Activated B cell treated with CpG ODN at 0.5 μM for 24 hours (primary cell): ENCODE measurements around the gene FRAT1. TPM values are rescaled to one million over a fixed set of nuclear protein-coding genes. Genes with fewer than 3 reads are reported as not detected.

Experiments
- ATAC-seq: fragments of 200-7000 bp; cut with Tn5 transposase; one replicate; pipeline ENCODE4 v1.10.0; 2021; ENCODE audit warnings: low read depth, mild to moderate bottlenecking, moderate library complexity
- CTCF ChIA-PET: fragments of 350-600 bp; sonication (Branson Sonifier 250); formaldehyde crosslinking; loops from one replicate; lab custom pipeline; 2021; ENCODE audit warnings: antibody characterized with exemption; lab: Charles Lee
- POLR2A ChIA-PET: fragments of 350-600 bp; sonication (Branson Sonifier 250); formaldehyde crosslinking; loops from one replicate; lab custom pipeline; 2021; ENCODE audit warnings: antibody characterized with exemption; lab: Charles Lee
- DNase-seq: peaks from one replicate; pipeline ENCODE4 v3.0.0; 2022
- H3K27ac Mint-ChIP-seq: one replicate; pipeline ENCODE4 v1.8.0; 2020; ENCODE audit warnings: mixed read lengths
- H3K27me3 Mint-ChIP-seq: one replicate; pipeline ENCODE4 v1.8.0; 2021; ENCODE audit warnings: mixed read lengths
- H3K36me3 Mint-ChIP-seq: one replicate; pipeline ENCODE4 v1.8.0; 2021; ENCODE audit warnings: low read depth, mixed read lengths
- H3K4me1 Mint-ChIP-seq: one replicate; pipeline ENCODE4 v1.8.0; 2021; ENCODE audit warnings: mixed read lengths
- H3K4me3 Mint-ChIP-seq: one replicate; pipeline ENCODE4 v1.8.0; 2020; ENCODE audit warnings: mild to moderate bottlenecking, mixed read lengths
- H3K9me3 Mint-ChIP-seq: one replicate; pipeline ENCODE4 v1.8.0; 2020; ENCODE audit warnings: mixed read lengths
- CTCF ChIP-seq: fragments of 200-600 bp; IDR thresholded peaks from one replicate; pipeline ENCODE4 v1.8.0; 2022; ENCODE audit warnings: antibody characterized with exemption, mild to moderate bottlenecking
- intact Hi-C: fragments of 100-400 bp; cut with micrococcal nuclease; formaldehyde crosslinking; loops from one replicate; pipeline ENCODE4 v1.15.1; 2024
- total RNA-seq: library from RNA; stranded (reverse); gene quantifications from 2 replicates; pipeline ENCODE4 v1.2.3, GENCODE V29; 2022

FRAT1 gene
- total RNA-seq, 1 donor from 2014 or later: 6.9 TPM

GRCh38 chr10:97363071-97363470 is 44.0 kb downstream of the FRAT1 start:
- no peak for TF ChIP-seq CTCF
- Mint-ChIP-seq H3K36me3 (peaks cover 87% of the 10 kb centered on the region), H3K4me3 (no peak overlapping the region), H3K4me1 (peaks cover 36% of the 10 kb centered on the region), H3K27ac (no peak overlapping the region), H3K9me3 (no peaks in the 10 kb centered on the region), H3K27me3 (no peaks in the 10 kb centered on the region)
- intact Hi-C loops: loop anchor here (5.0 kb wide), 1 partner anchor 291 kb away; no protein-coding TSS in a partner anchor
- ATAC-seq (no peak), DNase-seq (no peak)
- ChIA-PET CTCF (no interaction called here), POLR2A (no interaction called here)

GRCh38 chr10:97365761-97366351 is 46.8 kb downstream of the FRAT1 start:
- Mint-ChIP-seq H3K4me3 (peak overlapping the region; percentile 56), H3K27me3 (no peaks in the 10 kb centered on the region)
- POLR2A ChIA-PET: interaction anchor here (0.6 to 1.5 kb wide), 5 partner anchors 31 to 84 kb away, joined by 3 to 6 read pairs (median 6); partner anchors contain the start of genes FRAT1, FRAT2 and RRP12

GRCh38 chr10:97366572-97366971 is 47.5 kb downstream of the FRAT1 start:
- intact Hi-C loops: loop anchor here (2.0 to 5.0 kb wide), 2 partner anchors 34 to 46 kb away; partner anchors contain the start of gene FRAT2
- peak overlapping the region; percentile 90 for H3K27ac Mint-ChIP-seq
- ATAC-seq (no peak), DNase-seq (no peak)
- no peaks in the 10 kb centered on the region for H3K9me3 Mint-ChIP-seq
- ChIA-PET CTCF (no interaction called here), POLR2A (interaction anchor here (0.9 to 1.5 kb wide), 2 partner anchors 32 to 34 kb away, joined by 3 to 6 read pairs; partner anchors contain the start of genes FRAT2 and RRP12)
- H3K4me3 Mint-ChIP-seq: no peak overlapping the region
- H3K4me1 Mint-ChIP-seq: peaks cover 36% of the 10 kb centered on the region
- peaks cover 86% of the 10 kb centered on the region for H3K36me3 Mint-ChIP-seq
- no peak for TF ChIP-seq CTCF
- no peaks in the 10 kb centered on the region for H3K27me3 Mint-ChIP-seq

More at GRCh38 chr10:97365761-97366351, 46.8 kb downstream of the FRAT1 start:
- no peak for TF ChIP-seq CTCF
- ATAC-seq (peak; percentile 85), DNase-seq (no peak)
- H3K36me3 Mint-ChIP-seq: peaks cover 85% of the 10 kb centered on the region
- peak overlapping the region; percentile 90 for H3K27ac Mint-ChIP-seq
- H3K4me1 Mint-ChIP-seq: peaks cover 36% of the 10 kb centered on the region
- CTCF ChIA-PET: interaction anchor here (1.5 kb wide), 1 partner anchor 87 kb away, joined by 5 read pairs; no protein-coding TSS in a partner anchor
- intact Hi-C loops: loop anchor here (2.0 to 5.0 kb wide), 2 partner anchors 34 to 45 kb away; partner anchors contain the start of gene FRAT2
- H3K9me3 Mint-ChIP-seq: no peaks in the 10 kb centered on the region

GRCh38 chr10:97367126-97367649 is 48.1 kb downstream of the FRAT1 start:
- no peak for ATAC-seq
- ChIA-PET CTCF (no interaction called here), POLR2A (no interaction called here)
- peaks cover 36% of the 10 kb centered on the region for H3K4me1 Mint-ChIP-seq
- peaks cover 92% of the 10 kb centered on the region for H3K36me3 Mint-ChIP-seq
- no peak for TF ChIP-seq CTCF
- peak overlapping the region; percentile 90 for H3K27ac Mint-ChIP-seq
- H3K9me3 Mint-ChIP-seq: no peaks in the 10 kb centered on the region
- intact Hi-C loops: loop anchor here (2.0 to 5.0 kb wide), 2 partner anchors 35 to 46 kb away; partner anchors contain the start of gene FRAT2
- no peaks in the 10 kb centered on the region for H3K27me3 Mint-ChIP-seq
- H3K4me3 Mint-ChIP-seq: no peak overlapping the region
- no peak for DNase-seq

Other genes with a start within 250 kb of the FRAT1 start
- 0.24 and 0.51 TPM in 2 replicates for gene SLIT1, start 133.3 kb upstream of the FRAT1 start, total RNA-seq
- gene ARHGAP19, start 26.6 kb upstream of the FRAT1 start, total RNA-seq: 14.7 and 17.8 TPM in 2 replicates
- gene FRAT2, start 15.5 kb downstream of the FRAT1 start, total RNA-seq: 9.7 and 10.9 TPM in 2 replicates
- 61.8 and 62.6 TPM in 2 replicates for gene RRP12, start 82.1 kb downstream of the FRAT1 start, total RNA-seq
- 162 and 166 TPM in 2 replicates for gene PGAM1, start 106.9 kb downstream of the FRAT1 start, total RNA-seq
- 47.4 and 53.8 TPM in 2 replicates for gene EXOSC1, start 126.7 kb downstream of the FRAT1 start, total RNA-seq
- 39.0 and 40.6 TPM in 2 replicates for gene ZDHHC16, start 126.9 kb downstream of the FRAT1 start, total RNA-seq
- gene MMS19, start 179.2 kb downstream of the FRAT1 start, total RNA-seq: 83.0 and 89.2 TPM in 2 replicates
- 0.91 and 1.0 TPM in 2 replicates for gene UBTD1, start 179.7 kb downstream of the FRAT1 start, total RNA-seq